ENCODE measurements around the gene SKOR1. TPM values are rescaled to one million over a fixed set of nuclear protein-coding genes. Genes with fewer than 3 reads are reported as not detected.

The SKOR1 gene
- polyA plus RNA-seq, 1 experiment = 0.02 TPM

DNA sequence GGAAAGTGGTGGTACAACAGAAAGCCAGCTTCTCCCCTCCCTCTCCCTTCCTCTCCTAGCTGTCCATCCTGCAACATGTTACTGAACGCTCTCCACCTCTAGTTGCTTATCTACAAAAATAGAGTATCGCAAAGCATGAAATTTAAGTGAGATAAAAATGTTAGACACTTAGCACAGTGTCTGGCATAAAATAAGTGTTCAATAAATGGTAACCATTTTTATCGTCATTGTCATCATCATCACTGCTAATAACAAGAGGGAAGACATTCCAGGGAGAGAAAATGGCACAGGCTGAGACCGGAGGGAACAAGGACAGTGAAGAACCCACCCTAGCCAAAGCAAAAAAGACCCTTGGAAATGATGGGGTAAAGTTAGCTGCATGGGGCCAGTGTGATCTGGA lies 38.7 kb upstream of the SKOR1 start:
- no peak overlapping the region for H3K4me3 ChIP-seq (ENCODE audit: low read depth, low read length)
- H3K9me3 ChIP-seq (ENCODE audit: control insufficient read depth, insufficient read depth, low read length) = no peaks in the 10 kb centered on the region
- TF ChIP-seq, protein P1, sequence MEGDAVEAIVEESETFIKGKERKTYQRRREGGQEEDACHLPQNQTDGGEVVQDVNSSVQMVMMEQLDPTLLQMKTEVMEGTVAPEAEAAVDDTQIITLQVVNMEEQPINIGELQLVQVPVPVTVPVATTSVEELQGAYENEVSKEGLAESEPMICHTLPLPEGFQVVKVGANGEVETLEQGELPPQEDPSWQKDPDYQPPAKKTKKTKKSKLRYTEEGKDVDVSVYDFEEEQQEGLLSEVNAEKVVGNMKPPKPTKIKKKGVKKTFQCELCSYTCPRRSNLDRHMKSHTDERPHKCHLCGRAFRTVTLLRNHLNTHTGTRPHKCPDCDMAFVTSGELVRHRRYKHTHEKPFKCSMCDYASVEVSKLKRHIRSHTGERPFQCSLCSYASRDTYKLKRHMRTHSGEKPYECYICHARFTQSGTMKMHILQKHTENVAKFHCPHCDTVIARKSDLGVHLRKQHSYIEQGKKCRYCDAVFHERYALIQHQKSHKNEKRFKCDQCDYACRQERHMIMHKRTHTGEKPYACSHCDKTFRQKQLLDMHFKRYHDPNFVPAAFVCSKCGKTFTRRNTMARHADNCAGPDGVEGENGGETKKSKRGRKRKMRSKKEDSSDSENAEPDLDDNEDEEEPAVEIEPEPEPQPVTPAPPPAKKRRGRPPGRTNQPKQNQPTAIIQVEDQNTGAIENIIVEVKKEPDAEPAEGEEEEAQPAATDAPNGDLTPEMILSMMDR (IDR thresholded peaks at IDR 0.05; ENCODE audit: low read depth, low read length) = no peak
- DNase-seq (ENCODE audit: low read depth, low spot score) = no peak
- ChIA-PET POLR2A (no interaction called here), CTCF (no interaction called here)
- no peaks in the 10 kb centered on the region for H3K27me3 ChIP-seq (ENCODE audit: control insufficient read depth, insufficient read depth, low read length)
- H3K27ac ChIP-seq (ENCODE audit: low read depth, low read length) = no peak overlapping the region

DNA sequence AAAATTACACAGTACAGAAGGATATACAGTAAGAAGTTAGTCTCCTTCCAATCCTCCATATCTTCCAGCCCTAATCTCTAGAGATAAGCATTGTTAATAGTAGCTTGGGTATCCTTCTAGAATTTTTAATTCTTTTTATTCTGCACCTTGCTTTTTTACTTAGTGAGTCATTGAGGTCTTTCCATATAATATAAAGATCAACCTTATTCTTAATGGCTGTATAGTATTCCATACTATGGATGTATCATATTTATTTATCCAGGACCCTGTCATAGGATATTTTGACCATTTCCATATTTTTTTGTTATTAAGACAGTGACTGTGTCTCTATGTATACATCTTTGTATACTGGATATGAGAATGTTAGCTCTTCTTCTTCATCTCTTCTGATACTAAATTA lies 36.3 kb upstream of the SKOR1 start:
- no peaks in the 10 kb centered on the region for H3K27me3 ChIP-seq (ENCODE audit: control insufficient read depth, insufficient read depth, low read length)
- H3K4me3 ChIP-seq (ENCODE audit: low read depth, low read length) = no peak overlapping the region
- DNase-seq (ENCODE audit: low read depth, low spot score) = no peak
- no peaks in the 10 kb centered on the region for H3K9me3 ChIP-seq (ENCODE audit: control insufficient read depth, insufficient read depth, low read length)
- TF ChIP-seq, protein P1 (IDR thresholded peaks at IDR 0.05; ENCODE audit: low read depth, low read length) = no peak
- H3K27ac ChIP-seq (ENCODE audit: low read depth, low read length) = no peak overlapping the region
- ChIA-PET POLR2A (no interaction called here), CTCF (interaction anchor here (0.6 kb wide), 1 partner anchor 101 kb away, joined by 3 read pairs; no protein-coding TSS in a partner anchor)

- TF ChIP-seq, protein P1 (IDR thresholded peaks at IDR 0.05; ENCODE audit: low read depth, low read length) = no peak
- ChIA-PET POLR2A (no interaction called here), CTCF (interaction anchor here (1.0 kb wide), 1 partner anchor 90 kb away, joined by 3 read pairs; no protein-coding TSS in a partner anchor)
- no peak for DNase-seq (ENCODE audit: low read depth, low spot score)
- H3K27me3 ChIP-seq (ENCODE audit: control insufficient read depth, insufficient read depth, low read length) = no peaks in the 10 kb centered on the region
- H3K4me3 ChIP-seq (ENCODE audit: low read depth, low read length) = no peak overlapping the region
- H3K9me3 ChIP-seq (ENCODE audit: control insufficient read depth, insufficient read depth, low read length) = peaks cover 3% of the 10 kb centered on the region; the same call in 1 of the 2 replicates
- H3K27ac ChIP-seq (ENCODE audit: low read depth, low read length) = no peak overlapping the region
These were observed 34.5 kb upstream of the SKOR1 start for GRCh38 chr15:67790610-67791319.

GRCh38 chr15:67792250-67792942 lies 32.9 kb upstream of the SKOR1 start:
- CTCF ChIA-PET = no interaction called here
- no peak overlapping the region for H3K4me3 ChIP-seq (ENCODE audit: low read depth, low read length)
- TF ChIP-seq, protein P1 (IDR thresholded peaks at IDR 0.05; ENCODE audit: low read depth, low read length) = no peak
- POLR2A ChIA-PET = no interaction called here
- no peak for DNase-seq (ENCODE audit: low read depth, low spot score)
- H3K9me3 ChIP-seq (ENCODE audit: control insufficient read depth, insufficient read depth, low read length) = peaks cover 3% of the 10 kb centered on the region; the same call in 1 of the 2 replicates
- H3K27me3 ChIP-seq (ENCODE audit: control insufficient read depth, insufficient read depth, low read length) = no peaks in the 10 kb centered on the region
- no peak overlapping the region for H3K27ac ChIP-seq (ENCODE audit: low read depth, low read length)

Measured in AG04450 (cell line).